ENCODE data around the gene AGAP1.

- TF ChIP-seq CTCF (IDR thresholded peaks at IDR 0.05) (no peak), POLR2A (IDR thresholded peaks at IDR 0.05) (no peak)
These were observed 116.9 kb downstream of the AGAP1 start for GRCh38 chr2:235610696-235611257.
